ENCODE results near the gene AUNIP. TPM values are rescaled to one million over a fixed set of nuclear protein-coding genes. Genes with fewer than 3 reads are reported as not detected.

AUNIP gene
- total RNA-seq, 1 experiment from 2014 or later: 7.2 TPM

DNA sequence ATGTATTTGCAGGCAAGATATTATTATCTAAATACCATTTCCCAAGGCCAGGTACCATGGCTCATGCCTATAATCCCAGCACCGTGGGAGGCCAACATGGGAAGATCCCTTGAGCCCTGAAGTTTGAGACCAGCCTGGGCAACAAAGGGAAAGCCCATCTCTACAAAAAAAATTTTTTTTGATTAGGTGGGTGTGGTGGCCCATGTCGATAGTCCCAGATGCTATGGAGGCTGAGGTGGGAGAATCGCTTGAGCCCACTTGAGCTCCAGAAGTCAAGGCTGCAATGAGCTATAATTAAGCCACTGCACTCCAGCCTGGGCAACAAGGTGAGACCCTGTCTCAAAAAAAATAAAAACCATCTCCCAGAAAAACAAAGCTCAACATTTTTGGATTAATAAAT lies 44.7 kb upstream of the AUNIP start:
- no peak for DNase-seq
- peaks cover 16% of the 10 kb centered on the region for H3K4me1 ChIP-seq (ENCODE audit: low read length)
- H3K79me2 ChIP-seq (ENCODE audit: low read length): peaks cover 42% of the 10 kb centered on the region
- peaks cover 48% of the 10 kb centered on the region for H3K36me3 ChIP-seq (ENCODE audit: insufficient read depth, low read length)
- H3K4me2 ChIP-seq (ENCODE audit: low read depth, low read length, poor library complexity, severe bottlenecking): peak overlapping the region; percentile 98
- no peaks in the 10 kb centered on the region for H4K20me1 ChIP-seq (ENCODE audit: insufficient read depth, low read depth, low read length)
- H3K27ac ChIP-seq (ENCODE audit: low read length): 0 out of 2 replicates have a peak overlapping the region, but pooled peaks have one; percentile 94
- H2AFZ ChIP-seq (ENCODE audit: low read length): no peak overlapping the region
- no peaks in the 10 kb centered on the region for H3K9me2 ChIP-seq (replicated peaks; ENCODE audit: insufficient read depth, low read length)
- H3K27me3 ChIP-seq (ENCODE audit: low read length): no peaks in the 10 kb centered on the region
- no peaks in the 10 kb centered on the region for H3K9me3 ChIP-seq (ENCODE audit: low read length)
- H3K9ac ChIP-seq (ENCODE audit: low read length): peak overlapping the region; percentile 79
- peak overlapping the region; percentile 86 for H3K4me3 ChIP-seq (ENCODE audit: low read length)

DNA sequence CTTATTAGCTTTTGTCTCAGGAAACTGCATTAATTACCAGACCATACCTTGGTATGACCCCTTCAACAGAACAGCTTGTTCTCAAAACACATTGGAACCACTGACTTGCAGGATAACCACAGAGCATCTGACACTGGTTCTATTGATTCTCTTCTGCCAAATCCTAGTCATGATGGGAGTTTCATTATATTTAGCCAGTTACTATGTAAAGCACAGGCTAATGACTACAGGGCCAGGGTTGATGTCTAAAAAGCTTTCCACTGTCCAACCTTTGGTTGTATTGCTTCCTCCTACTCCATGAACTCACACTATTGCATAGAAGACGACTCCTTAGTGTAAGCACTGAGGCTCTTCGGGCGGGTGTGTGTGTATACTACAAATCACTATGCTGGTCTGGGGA lies 43.2 kb upstream of the AUNIP start:
- Histone ChIP-seq H3K9me2 (replicated peaks; ENCODE audit: insufficient read depth, low read length) (no peaks in the 10 kb centered on the region), H2AFZ (ENCODE audit: low read length) (no peak overlapping the region), H3K27ac (ENCODE audit: low read length) (no peak overlapping the region), H3K27me3 (ENCODE audit: low read length) (no peaks in the 10 kb centered on the region), H3K4me1 (ENCODE audit: low read length) (peaks cover 16% of the 10 kb centered on the region), H3K4me3 (ENCODE audit: low read length) (no peak overlapping the region), H3K79me2 (ENCODE audit: low read length) (peaks cover 42% of the 10 kb centered on the region), H3K9ac (ENCODE audit: low read length) (no peak overlapping the region), H4K20me1 (ENCODE audit: insufficient read depth, low read depth, low read length) (no peaks in the 10 kb centered on the region), H3K9me3 (ENCODE audit: low read length) (no peaks in the 10 kb centered on the region), H3K4me2 (ENCODE audit: low read depth, low read length, poor library complexity, severe bottlenecking) (no peak overlapping the region), H3K36me3 (ENCODE audit: insufficient read depth, low read length) (peaks cover 51% of the 10 kb centered on the region)
- no peak for DNase-seq

DNA sequence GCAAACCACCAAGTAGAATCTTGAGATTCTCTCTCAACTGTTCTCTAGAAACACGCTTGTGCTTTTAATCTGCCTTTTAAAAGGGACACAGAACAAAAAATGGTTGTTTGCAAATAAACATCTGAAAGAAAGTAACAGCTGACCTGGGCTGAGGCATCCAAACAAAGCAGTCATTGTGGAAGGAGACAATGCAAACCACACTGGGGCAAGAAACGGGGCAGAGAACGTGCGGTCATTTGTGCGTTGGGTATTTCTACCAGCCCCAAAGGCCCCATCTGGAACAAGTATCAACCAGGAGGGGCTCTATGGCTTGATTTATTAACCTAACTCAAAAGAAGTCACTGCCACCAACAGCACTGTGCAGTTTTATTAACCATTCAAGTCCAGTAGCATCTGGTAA lies 41.0 kb upstream of the AUNIP start:
- peaks cover 51% of the 10 kb centered on the region for H3K36me3 ChIP-seq (ENCODE audit: insufficient read depth, low read length)
- no peaks in the 10 kb centered on the region for H4K20me1 ChIP-seq (ENCODE audit: insufficient read depth, low read depth, low read length)
- no peaks in the 10 kb centered on the region for H3K9me3 ChIP-seq (ENCODE audit: low read length)
- H3K27ac ChIP-seq (ENCODE audit: low read length): no peak overlapping the region
- no peak overlapping the region for H2AFZ ChIP-seq (ENCODE audit: low read length)
- H3K4me2 ChIP-seq (ENCODE audit: low read depth, low read length, poor library complexity, severe bottlenecking): no peak overlapping the region
- DNase-seq: no peak
- no peaks in the 10 kb centered on the region for H3K27me3 ChIP-seq (ENCODE audit: low read length)
- H3K4me3 ChIP-seq (ENCODE audit: low read length): no peak overlapping the region
- H3K9me2 ChIP-seq (replicated peaks; ENCODE audit: insufficient read depth, low read length): no peaks in the 10 kb centered on the region
- peaks cover 20% of the 10 kb centered on the region for H3K4me1 ChIP-seq (ENCODE audit: low read length)
- peaks cover 41% of the 10 kb centered on the region for H3K79me2 ChIP-seq (ENCODE audit: low read length)
- H3K9ac ChIP-seq (ENCODE audit: low read length): no peak overlapping the region

DNA sequence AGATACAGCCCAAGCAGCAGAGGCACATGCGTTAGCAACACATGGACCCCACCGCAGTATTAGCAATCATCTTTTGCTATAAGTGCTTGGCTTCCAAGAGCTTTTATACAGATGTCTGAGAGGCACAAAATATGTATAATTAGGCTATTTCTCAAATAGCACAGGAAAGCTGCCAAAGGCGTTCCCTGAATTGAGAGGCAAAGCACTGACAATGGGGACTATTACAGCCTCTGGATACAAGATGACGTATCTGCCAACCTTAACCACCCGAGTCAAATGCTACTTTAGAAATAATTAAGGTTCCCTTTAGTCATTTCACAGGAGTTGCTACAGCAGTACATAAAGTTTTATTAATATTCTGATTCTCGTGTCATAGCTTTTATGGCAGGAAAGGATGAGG lies 40.5 kb upstream of the AUNIP start:
- Histone ChIP-seq H3K27ac (ENCODE audit: low read length) (no peak overlapping the region), H3K9ac (ENCODE audit: low read length) (no peak overlapping the region), H3K4me2 (ENCODE audit: low read depth, low read length, poor library complexity, severe bottlenecking) (no peak overlapping the region), H3K4me1 (ENCODE audit: low read length) (peaks cover 20% of the 10 kb centered on the region), H3K79me2 (ENCODE audit: low read length) (peaks cover 37% of the 10 kb centered on the region), H3K9me3 (ENCODE audit: low read length) (no peaks in the 10 kb centered on the region), H3K36me3 (ENCODE audit: insufficient read depth, low read length) (peaks cover 51% of the 10 kb centered on the region), H3K4me3 (ENCODE audit: low read length) (no peak overlapping the region), H2AFZ (ENCODE audit: low read length) (no peak overlapping the region), H3K27me3 (ENCODE audit: low read length) (no peaks in the 10 kb centered on the region), H3K9me2 (replicated peaks; ENCODE audit: insufficient read depth, low read length) (no peaks in the 10 kb centered on the region), H4K20me1 (ENCODE audit: insufficient read depth, low read depth, low read length) (no peaks in the 10 kb centered on the region)
- no peak for DNase-seq

DNA sequence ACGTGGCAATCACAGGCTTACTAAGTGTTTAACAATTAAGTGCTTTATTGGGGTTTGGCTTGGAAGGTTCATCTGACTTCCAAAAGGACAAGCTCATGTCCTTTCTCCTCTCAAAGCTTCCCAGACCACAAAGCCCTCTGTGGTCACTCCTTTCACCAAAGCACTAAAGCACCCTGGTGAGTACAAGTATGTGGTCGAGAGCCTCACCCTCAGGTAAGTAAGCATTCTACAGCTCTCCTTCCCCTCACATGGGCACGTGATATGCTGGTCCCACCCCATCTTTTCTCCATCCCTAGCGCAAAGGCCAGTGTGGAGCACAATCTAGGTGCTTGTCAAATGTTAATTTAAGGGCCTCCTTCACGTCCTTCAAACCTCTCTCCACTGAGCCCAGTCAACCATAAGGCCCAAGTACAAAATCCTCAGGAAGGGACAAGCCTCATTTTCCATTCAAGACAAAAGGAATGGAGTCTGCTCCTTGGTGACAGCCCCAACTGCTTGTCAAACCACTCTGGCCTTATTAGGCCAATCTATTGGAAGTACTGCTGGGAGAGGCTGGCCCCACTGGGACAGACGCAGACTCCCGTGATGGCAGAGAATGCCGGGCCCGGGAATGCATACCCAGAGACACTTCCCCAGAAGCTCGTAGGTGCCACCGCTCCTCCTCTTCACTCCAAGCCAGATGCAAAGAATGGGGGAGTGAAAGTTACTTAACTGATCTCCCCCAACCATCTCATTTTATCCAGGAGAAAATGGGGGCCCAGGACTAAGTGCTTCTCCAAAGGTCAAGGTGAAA lies 39.2 kb upstream of the AUNIP start:
- Histone ChIP-seq H3K27ac (ENCODE audit: low read length) (no peak overlapping the region), H3K9me3 (ENCODE audit: low read length) (no peaks in the 10 kb centered on the region), H3K9me2 (replicated peaks; ENCODE audit: insufficient read depth, low read length) (no peaks in the 10 kb centered on the region), H3K79me2 (ENCODE audit: low read length) (peaks cover 23% of the 10 kb centered on the region), H3K4me2 (ENCODE audit: low read depth, low read length, poor library complexity, severe bottlenecking) (no peak overlapping the region), H3K4me3 (ENCODE audit: low read length) (no peak overlapping the region), H3K4me1 (ENCODE audit: low read length) (peaks cover 9% of the 10 kb centered on the region; the same call in 1 of the 2 replicates), H3K9ac (ENCODE audit: low read length) (no peak overlapping the region), H3K27me3 (ENCODE audit: low read length) (no peaks in the 10 kb centered on the region), H2AFZ (ENCODE audit: low read length) (no peak overlapping the region), H4K20me1 (ENCODE audit: insufficient read depth, low read depth, low read length) (no peaks in the 10 kb centered on the region), H3K36me3 (ENCODE audit: insufficient read depth, low read length) (peaks cover 48% of the 10 kb centered on the region)
- no peak for DNase-seq

DNA sequence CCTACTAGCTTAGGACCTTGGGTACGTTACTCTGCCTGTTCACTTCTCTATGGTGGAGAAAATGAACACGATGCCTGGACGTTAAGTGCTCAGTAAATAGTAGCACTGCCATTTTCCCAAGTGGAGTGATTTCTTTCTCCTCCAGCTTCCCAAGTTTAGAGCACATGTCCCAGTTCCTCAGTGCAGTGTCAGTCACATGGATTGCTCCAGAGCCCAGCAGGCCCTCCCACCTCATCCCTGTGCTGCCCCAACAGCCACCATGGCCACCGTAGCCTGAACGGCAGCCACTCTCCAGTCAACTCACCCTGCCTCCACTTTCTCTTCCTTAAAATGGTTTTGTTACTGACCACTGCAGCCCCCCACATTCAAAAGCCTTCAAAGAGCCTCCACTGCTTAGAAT lies 38.5 kb upstream of the AUNIP start:
- no peak overlapping the region for H3K27ac ChIP-seq (ENCODE audit: low read length)
- no peak overlapping the region for H3K4me3 ChIP-seq (ENCODE audit: low read length)
- no peaks in the 10 kb centered on the region for H3K27me3 ChIP-seq (ENCODE audit: low read length)

DNA sequence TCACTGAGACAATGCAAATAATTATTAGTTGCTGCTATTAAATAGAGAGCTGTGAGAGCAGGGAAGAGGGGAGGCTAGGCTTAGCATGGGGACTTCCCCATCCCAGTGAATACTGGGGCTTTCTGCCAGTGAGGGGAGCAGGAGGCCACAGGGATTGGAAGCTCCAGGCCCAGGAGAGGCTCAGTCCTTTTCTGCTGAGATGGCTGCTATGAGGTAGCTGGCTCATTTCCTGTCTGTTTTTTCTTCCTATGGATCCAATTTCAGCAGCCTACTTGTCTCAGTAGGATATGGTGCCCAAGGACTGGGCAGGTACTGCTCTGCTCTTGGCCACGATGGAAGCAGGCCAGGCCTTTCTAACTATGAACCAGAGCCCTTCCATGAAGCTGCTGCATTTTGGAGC lies 37.0 kb upstream of the AUNIP start:
- DNase-seq: no peak
- Histone ChIP-seq H3K27me3 (ENCODE audit: low read length) (no peaks in the 10 kb centered on the region), H3K4me2 (ENCODE audit: low read depth, low read length, poor library complexity, severe bottlenecking) (no peak overlapping the region), H3K4me1 (ENCODE audit: low read length) (0 out of 2 replicates have a peak, but pooled peaks cover 5% of the 10 kb centered on the region), H3K9me3 (ENCODE audit: low read length) (no peaks in the 10 kb centered on the region), H3K9ac (ENCODE audit: low read length) (no peak overlapping the region), H3K79me2 (ENCODE audit: low read length) (0 out of 2 replicates have a peak, but pooled peaks cover 5% of the 10 kb centered on the region), H3K36me3 (ENCODE audit: insufficient read depth, low read length) (peaks cover 28% of the 10 kb centered on the region), H3K27ac (ENCODE audit: low read length) (no peak overlapping the region), H3K9me2 (replicated peaks; ENCODE audit: insufficient read depth, low read length) (no peaks in the 10 kb centered on the region), H4K20me1 (ENCODE audit: insufficient read depth, low read depth, low read length) (no peaks in the 10 kb centered on the region), H2AFZ (ENCODE audit: low read length) (no peak overlapping the region), H3K4me3 (ENCODE audit: low read length) (no peak overlapping the region)

More for the DNA sequence above, 38.5 kb upstream of the AUNIP start:
- Histone ChIP-seq H3K79me2 (ENCODE audit: low read length) (peaks cover 17% of the 10 kb centered on the region), H3K4me2 (ENCODE audit: low read depth, low read length, poor library complexity, severe bottlenecking) (no peak overlapping the region), H3K36me3 (ENCODE audit: insufficient read depth, low read length) (peaks cover 41% of the 10 kb centered on the region), H4K20me1 (ENCODE audit: insufficient read depth, low read depth, low read length) (no peaks in the 10 kb centered on the region), H3K9ac (ENCODE audit: low read length) (no peak overlapping the region), H3K9me3 (ENCODE audit: low read length) (no peaks in the 10 kb centered on the region), H2AFZ (ENCODE audit: low read length) (no peak overlapping the region), H3K9me2 (replicated peaks; ENCODE audit: insufficient read depth, low read length) (no peaks in the 10 kb centered on the region), H3K4me1 (ENCODE audit: low read length) (0 out of 2 replicates have a peak, but pooled peaks cover 7% of the 10 kb centered on the region)
- DNase-seq: no peak

DNA sequence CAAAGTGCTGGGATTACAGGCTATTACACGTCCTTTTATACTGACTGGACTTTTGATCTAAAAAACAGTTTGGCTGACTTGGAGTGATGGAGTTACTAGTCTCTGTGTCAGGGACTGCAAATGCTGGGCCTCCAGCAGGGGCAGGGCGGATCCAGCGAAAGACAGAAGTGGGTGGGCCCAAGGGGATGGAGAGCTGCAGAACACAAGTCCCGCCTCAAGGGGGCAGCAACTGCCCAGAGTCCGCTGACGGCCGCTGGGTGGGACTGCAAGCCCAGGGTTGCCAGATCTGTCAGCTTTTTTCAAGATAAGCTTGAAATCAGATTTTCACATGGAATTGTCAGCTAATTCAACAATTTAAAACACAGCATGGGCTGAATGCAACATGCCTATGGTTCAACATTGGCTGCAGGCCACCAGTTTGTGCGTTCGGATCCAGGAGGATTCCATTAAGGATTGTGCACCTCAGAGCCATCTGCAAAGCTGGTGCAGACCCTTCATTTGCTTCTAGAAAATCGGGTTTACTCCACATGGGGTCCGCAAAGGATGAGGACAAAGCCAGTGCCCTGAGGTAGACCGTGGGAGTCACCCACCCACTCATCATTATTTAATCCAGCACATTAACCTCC lies 36.2 kb upstream of the AUNIP start:
- H3K36me3 ChIP-seq (ENCODE audit: insufficient read depth, low read length): peaks cover 20% of the 10 kb centered on the region

More for the DNA sequence above, 36.2 kb upstream of the AUNIP start:
- no peaks in the 10 kb centered on the region for H3K27me3 ChIP-seq (ENCODE audit: low read length)
- H4K20me1 ChIP-seq (ENCODE audit: insufficient read depth, low read depth, low read length): no peaks in the 10 kb centered on the region
- no peaks in the 10 kb centered on the region for H3K9me2 ChIP-seq (replicated peaks; ENCODE audit: insufficient read depth, low read length)
- H3K79me2 ChIP-seq (ENCODE audit: low read length): 0 out of 2 replicates have a peak, but pooled peaks cover under 1% of the 10 kb centered on the region
- DNase-seq: peak; percentile 96
- no peak overlapping the region for H3K4me2 ChIP-seq (ENCODE audit: low read depth, low read length, poor library complexity, severe bottlenecking)
- H3K27ac ChIP-seq (ENCODE audit: low read length): no peak overlapping the region
- H3K4me3 ChIP-seq (ENCODE audit: low read length): no peak overlapping the region
- no peak overlapping the region for H2AFZ ChIP-seq (ENCODE audit: low read length)
- H3K9me3 ChIP-seq (ENCODE audit: low read length): no peaks in the 10 kb centered on the region
- no peak overlapping the region for H3K9ac ChIP-seq (ENCODE audit: low read length)
- 0 out of 2 replicates have a peak, but pooled peaks cover 5% of the 10 kb centered on the region for H3K4me1 ChIP-seq (ENCODE audit: low read length)
